ENCODE data around the gene PKIG.

DNA sequence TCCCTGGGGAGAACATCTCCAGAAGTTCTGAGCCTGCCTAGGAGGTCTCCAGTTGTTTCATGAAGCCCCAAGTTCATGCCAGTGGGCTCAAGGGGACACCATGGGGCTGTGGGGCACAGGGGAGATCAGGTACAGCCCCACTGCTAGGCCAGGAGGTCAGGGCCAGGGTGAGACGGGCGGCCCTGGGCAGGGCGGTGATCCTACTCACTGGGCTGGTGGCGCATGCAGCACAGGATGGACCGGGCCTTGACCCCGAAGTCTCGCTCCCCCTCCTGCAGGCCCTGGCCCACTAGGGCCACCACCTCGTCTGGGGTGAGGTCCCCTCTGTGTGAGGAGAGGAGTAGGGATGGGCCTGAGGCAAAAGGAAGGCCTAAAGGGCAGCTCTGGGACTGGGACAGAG is 43.0 kb downstream of the PKIG start:
- TF ChIP-seq EP300 (IDR thresholded peaks at IDR 0.05; ENCODE audit: borderline replicate concordance in 1 of 2, low read depth in 1 of 2, low read length in 1 of 2) (no peak), EZH2phosphoT487 (IDR thresholded peaks at IDR 0.05; ENCODE audit: borderline replicate concordance, low read depth) (no peak), NRF1 (IDR thresholded peaks at IDR 0.05; ENCODE audit: low read depth, low read length) (no peak), GATA2 (CRISPR knock-in tag; IDR thresholded peaks at IDR 0.05) (no peak), RAD21 (IDR thresholded peaks at IDR 0.05; ENCODE audit: low read length) (no peak), FOXJ3 (CRISPR knock-in tag; IDR thresholded peaks at IDR 0.05) (no peak), SMC3 (IDR thresholded peaks at IDR 0.05; ENCODE audit: low read depth, low read length) (no peak), POLR2AphosphoS5 (IDR thresholded peaks at IDR 0.05; ENCODE audit: low read depth, low read length) (no peak), YY1 (IDR thresholded peaks at IDR 0.05; ENCODE audit: low read depth) (no peak)
- TF ChIP-seq, protein P1, sequence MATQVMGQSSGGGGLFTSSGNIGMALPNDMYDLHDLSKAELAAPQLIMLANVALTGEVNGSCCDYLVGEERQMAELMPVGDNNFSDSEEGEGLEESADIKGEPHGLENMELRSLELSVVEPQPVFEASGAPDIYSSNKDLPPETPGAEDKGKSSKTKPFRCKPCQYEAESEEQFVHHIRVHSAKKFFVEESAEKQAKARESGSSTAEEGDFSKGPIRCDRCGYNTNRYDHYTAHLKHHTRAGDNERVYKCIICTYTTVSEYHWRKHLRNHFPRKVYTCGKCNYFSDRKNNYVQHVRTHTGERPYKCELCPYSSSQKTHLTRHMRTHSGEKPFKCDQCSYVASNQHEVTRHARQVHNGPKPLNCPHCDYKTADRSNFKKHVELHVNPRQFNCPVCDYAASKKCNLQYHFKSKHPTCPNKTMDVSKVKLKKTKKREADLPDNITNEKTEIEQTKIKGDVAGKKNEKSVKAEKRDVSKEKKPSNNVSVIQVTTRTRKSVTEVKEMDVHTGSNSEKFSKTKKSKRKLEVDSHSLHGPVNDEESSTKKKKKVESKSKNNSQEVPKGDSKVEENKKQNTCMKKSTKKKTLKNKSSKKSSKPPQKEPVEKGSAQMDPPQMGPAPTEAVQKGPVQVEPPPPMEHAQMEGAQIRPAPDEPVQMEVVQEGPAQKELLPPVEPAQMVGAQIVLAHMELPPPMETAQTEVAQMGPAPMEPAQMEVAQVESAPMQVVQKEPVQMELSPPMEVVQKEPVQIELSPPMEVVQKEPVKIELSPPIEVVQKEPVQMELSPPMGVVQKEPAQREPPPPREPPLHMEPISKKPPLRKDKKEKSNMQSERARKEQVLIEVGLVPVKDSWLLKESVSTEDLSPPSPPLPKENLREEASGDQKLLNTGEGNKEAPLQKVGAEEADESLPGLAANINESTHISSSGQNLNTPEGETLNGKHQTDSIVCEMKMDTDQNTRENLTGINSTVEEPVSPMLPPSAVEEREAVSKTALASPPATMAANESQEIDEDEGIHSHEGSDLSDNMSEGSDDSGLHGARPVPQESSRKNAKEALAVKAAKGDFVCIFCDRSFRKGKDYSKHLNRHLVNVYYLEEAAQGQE (IDR thresholded peaks at IDR 0.05; ENCODE audit: low read depth, low read length) = no peak
- TF ChIP-seq, protein P2, sequence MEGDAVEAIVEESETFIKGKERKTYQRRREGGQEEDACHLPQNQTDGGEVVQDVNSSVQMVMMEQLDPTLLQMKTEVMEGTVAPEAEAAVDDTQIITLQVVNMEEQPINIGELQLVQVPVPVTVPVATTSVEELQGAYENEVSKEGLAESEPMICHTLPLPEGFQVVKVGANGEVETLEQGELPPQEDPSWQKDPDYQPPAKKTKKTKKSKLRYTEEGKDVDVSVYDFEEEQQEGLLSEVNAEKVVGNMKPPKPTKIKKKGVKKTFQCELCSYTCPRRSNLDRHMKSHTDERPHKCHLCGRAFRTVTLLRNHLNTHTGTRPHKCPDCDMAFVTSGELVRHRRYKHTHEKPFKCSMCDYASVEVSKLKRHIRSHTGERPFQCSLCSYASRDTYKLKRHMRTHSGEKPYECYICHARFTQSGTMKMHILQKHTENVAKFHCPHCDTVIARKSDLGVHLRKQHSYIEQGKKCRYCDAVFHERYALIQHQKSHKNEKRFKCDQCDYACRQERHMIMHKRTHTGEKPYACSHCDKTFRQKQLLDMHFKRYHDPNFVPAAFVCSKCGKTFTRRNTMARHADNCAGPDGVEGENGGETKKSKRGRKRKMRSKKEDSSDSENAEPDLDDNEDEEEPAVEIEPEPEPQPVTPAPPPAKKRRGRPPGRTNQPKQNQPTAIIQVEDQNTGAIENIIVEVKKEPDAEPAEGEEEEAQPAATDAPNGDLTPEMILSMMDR (IDR thresholded peaks at IDR 0.05) = no peak
- TF ChIP-seq, protein P3, sequence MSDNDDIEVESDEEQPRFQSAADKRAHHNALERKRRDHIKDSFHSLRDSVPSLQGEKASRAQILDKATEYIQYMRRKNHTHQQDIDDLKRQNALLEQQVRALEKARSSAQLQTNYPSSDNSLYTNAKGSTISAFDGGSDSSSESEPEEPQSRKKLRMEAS (IDR thresholded peaks at IDR 0.05; ENCODE audit: low read depth) = no peak
- TF ChIP-seq, protein P4, sequence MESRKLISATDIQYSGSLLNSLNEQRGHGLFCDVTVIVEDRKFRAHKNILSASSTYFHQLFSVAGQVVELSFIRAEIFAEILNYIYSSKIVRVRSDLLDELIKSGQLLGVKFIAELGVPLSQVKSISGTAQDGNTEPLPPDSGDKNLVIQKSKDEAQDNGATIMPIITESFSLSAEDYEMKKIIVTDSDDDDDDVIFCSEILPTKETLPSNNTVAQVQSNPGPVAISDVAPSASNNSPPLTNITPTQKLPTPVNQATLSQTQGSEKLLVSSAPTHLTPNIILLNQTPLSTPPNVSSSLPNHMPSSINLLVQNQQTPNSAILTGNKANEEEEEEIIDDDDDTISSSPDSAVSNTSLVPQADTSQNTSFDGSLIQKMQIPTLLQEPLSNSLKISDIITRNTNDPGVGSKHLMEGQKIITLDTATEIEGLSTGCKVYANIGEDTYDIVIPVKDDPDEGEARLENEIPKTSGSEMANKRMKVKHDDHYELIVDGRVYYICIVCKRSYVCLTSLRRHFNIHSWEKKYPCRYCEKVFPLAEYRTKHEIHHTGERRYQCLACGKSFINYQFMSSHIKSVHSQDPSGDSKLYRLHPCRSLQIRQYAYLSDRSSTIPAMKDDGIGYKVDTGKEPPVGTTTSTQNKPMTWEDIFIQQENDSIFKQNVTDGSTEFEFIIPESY (IDR thresholded peaks at IDR 0.05; ENCODE audit: borderline replicate concordance, low read depth) = no peak
- TF ChIP-seq, protein P5, sequence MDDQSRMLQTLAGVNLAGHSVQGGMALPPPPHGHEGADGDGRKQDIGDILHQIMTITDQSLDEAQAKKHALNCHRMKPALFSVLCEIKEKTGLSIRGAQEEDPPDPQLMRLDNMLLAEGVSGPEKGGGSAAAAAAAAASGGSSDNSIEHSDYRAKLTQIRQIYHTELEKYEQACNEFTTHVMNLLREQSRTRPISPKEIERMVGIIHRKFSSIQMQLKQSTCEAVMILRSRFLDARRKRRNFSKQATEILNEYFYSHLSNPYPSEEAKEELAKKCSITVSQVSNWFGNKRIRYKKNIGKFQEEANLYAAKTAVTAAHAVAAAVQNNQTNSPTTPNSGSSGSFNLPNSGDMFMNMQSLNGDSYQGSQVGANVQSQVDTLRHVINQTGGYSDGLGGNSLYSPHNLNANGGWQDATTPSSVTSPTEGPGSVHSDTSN (IDR thresholded peaks at IDR 0.05) = no peak
